Right hindlimb (tissue), 1 donor: Measurements from ENCODE around the gene PACRG.
A peak's percentile ranks its signal among the peaks of the same experiment; 100 is the strongest.
"Not testable (repeated sequence)": the region's sequence is repeated elsewhere in the genome, so short reads cannot be mapped to it uniquely, and the experiment has no call there.

Experiments
- DNase-seq: peaks from one replicate; pipeline ENCODE4 v3.0.0-alpha.2; 2018

Gene PACRG

GRCh38 chr6:162727322-162728182, at the start of gene PACRG, which contains the start of gene PRKN:
Gene PACRG, plus strand, starts transcription at chr6:162727974.
Gene PRKN, minus strand, starts transcription at chr6:162727766.
- peak; percentile 99 for DNase-seq

GRCh38 chr6:162678896-162679295, 48.9 kb upstream of the PACRG start:
- DNase-seq = not testable (repeated sequence)

- no peak for DNase-seq
Measured at GRCh38 chr6:162679681-162680080, 48.1 kb upstream of the PACRG start.

GRCh38 chr6:162680367-162680766, 47.4 kb upstream of the PACRG start:
- no peak for DNase-seq

- DNase-seq = no peak
Measured at GRCh38 chr6:162680871-162681270, 46.9 kb upstream of the PACRG start.

- no peak for DNase-seq
Measured at GRCh38 chr6:162681447-162681846, 46.3 kb upstream of the PACRG start.

GRCh38 chr6:162683135-162683534, 44.6 kb upstream of the PACRG start:
- no peak for DNase-seq

- no peak for DNase-seq
Measured at GRCh38 chr6:162684052-162684451, 43.7 kb upstream of the PACRG start.

GRCh38 chr6:162684961-162685360, 42.8 kb upstream of the PACRG start:
- DNase-seq = no peak

- DNase-seq = no peak
Measured at GRCh38 chr6:162685586-162685985, 42.2 kb upstream of the PACRG start.

- DNase-seq = no peak
Measured at GRCh38 chr6:162688751-162689345, 38.9 kb upstream of the PACRG start.

GRCh38 chr6:162690158-162690557, 37.6 kb upstream of the PACRG start:
- no peak for DNase-seq

GRCh38 chr6:162697872-162698403, 29.8 kb upstream of the PACRG start:
- DNase-seq = no peak

GRCh38 chr6:162698440-162698839, 29.3 kb upstream of the PACRG start:
- no peak for DNase-seq

GRCh38 chr6:162699961-162700360, 27.8 kb upstream of the PACRG start:
- no peak for DNase-seq

- DNase-seq = no peak
Measured at GRCh38 chr6:162700966-162701365, 26.8 kb upstream of the PACRG start.

GRCh38 chr6:162701551-162701950, 26.2 kb upstream of the PACRG start:
- DNase-seq = no peak

GRCh38 chr6:162702446-162702845, 25.3 kb upstream of the PACRG start:
- no peak for DNase-seq

- no peak for DNase-seq
Measured at GRCh38 chr6:162704001-162704400, 23.8 kb upstream of the PACRG start.

- no peak for DNase-seq
Measured at GRCh38 chr6:162705736-162706135, 22.0 kb upstream of the PACRG start.

- peak; percentile 82 for DNase-seq
Measured at GRCh38 chr6:162706232-162706631, 21.5 kb upstream of the PACRG start.

GRCh38 chr6:162708971-162709370, 18.8 kb upstream of the PACRG start:
- DNase-seq = no peak

GRCh38 chr6:162709431-162709830, 18.3 kb upstream of the PACRG start:
- DNase-seq = no peak

- DNase-seq = no peak
Measured at GRCh38 chr6:162710419-162710818, 17.4 kb upstream of the PACRG start.
